ENCODE data around the gene HCN2.

- TF ChIP-seq POLR2A (IDR thresholded peaks at IDR 0.05; ENCODE audit: low read length) (no peak), GATA1 (IDR thresholded peaks at IDR 0.05; ENCODE audit: low read depth, low read length) (no peak)
Observed at GRCh38 chr19:641702-642101, 52.0 kb downstream of the HCN2 start.
